HUES48 (cell line): Measurements from ENCODE around the gene ARFGEF3.
"Not testable (repeated sequence)": the region's sequence is repeated elsewhere in the genome, so short reads cannot be mapped to it uniquely, and the experiment has no call there.

Source experiments
- H3K27ac ChIP-seq: one replicate; pipeline ENCODE4 v1.7.0; 2013; ENCODE audit warnings: low read depth, low read length, inconsistent platforms
- H3K27me3 ChIP-seq: 2 replicates; pipeline ENCODE4 v1.6.1; 2013; ENCODE audit warnings: mild to moderate bottlenecking, low read length; ENCODE audit not compliant: control insufficient read depth, insufficient read depth
- H3K36me3 ChIP-seq: 2 replicates; pipeline ENCODE4 v1.6.1; 2013; ENCODE audit warnings: low read length; ENCODE audit not compliant: control insufficient read depth, insufficient read depth
- H3K4me1 ChIP-seq: 2 replicates; pipeline ENCODE4 v1.6.1; 2013; ENCODE audit warnings: mild to moderate bottlenecking, low read length; ENCODE audit not compliant: control insufficient read depth, insufficient read depth
- H3K4me3 ChIP-seq: 2 replicates; pipeline ENCODE4 v1.5.1; 2013; ENCODE audit warnings: mild to moderate bottlenecking, low read depth, low read length
- H3K9ac ChIP-seq: 2 replicates; pipeline ENCODE4 v1.6.1; 2013; ENCODE audit warnings: mild to moderate bottlenecking, low read depth, low read length, moderate library complexity
- H3K9me3 ChIP-seq: 2 replicates; pipeline ENCODE4 v1.6.1; 2013; ENCODE audit warnings: low read length; ENCODE audit not compliant: control insufficient read depth, insufficient read depth

The ARFGEF3 gene

DNA sequence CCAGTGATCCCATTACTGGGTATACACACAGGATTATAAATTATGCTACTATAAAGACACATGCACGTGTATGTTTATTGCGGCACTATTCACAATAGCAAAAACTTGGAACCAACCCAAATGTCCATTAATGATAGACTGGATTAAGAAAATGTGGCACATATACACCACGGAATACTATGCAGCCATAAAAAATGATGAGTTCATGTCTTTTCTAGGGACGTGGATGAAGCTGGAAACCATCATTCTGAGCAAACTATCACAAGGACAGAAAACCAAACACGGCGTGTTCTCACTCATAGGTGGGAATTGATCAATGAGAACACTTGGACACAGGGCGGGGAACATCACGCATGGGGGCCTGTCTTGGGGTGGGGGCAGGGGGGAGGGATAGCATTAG, 206.9 kb downstream of the ARFGEF3 start:
- not testable (repeated sequence) for H3K27ac ChIP-seq, H3K27me3 ChIP-seq, H3K36me3 ChIP-seq, H3K4me3 ChIP-seq, H3K9me3 ChIP-seq, H3K9ac ChIP-seq
- H3K4me1 ChIP-seq: peaks cover 17% of the 10 kb centered on the region

DNA sequence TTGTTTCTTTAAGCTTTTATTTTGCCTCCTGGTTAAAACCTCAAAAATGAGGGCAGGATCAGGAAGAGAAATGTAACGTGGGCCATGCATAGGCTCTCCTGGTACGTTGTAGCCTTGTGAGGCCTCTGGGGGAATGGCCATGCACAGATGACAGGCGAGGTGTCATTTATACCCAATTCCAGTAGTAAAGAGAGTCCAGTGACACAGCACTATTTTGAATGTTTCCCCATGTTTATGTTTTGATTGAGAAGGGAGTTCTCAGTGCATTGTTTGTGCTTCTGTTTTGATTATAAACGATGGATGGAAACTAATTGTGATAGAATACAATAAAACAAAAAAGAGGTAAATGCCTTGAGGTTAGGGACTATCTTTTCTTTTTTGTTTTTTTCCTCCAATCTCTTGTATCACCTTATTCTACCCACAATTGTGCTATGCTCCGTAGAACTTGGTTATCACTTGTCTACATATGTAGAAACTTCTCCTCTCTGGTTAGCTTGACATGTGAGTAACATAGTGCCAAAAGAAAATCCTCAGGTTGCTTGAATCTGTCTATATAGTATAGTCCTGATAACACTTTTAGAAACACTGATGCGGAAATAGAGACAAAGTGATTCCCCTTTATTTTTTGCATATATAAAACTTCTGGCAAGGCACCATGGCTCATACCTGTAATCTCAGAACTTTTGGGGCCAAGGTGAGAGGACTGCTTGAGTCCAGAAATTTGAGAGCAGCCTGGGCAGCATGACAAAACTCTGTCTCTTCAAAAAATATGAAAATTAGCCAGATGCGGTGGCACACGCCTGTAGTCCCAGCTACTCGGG, 209.1 kb downstream of the ARFGEF3 start:
- Histone ChIP-seq H3K9ac (no peak overlapping the region), H3K4me1 (peaks cover 17% of the 10 kb centered on the region), H3K4me3 (no peak overlapping the region), H3K36me3 (no peaks in the 10 kb centered on the region), H3K27ac (no peak overlapping the region), H3K27me3 (no peaks in the 10 kb centered on the region), H3K9me3 (no peaks in the 10 kb centered on the region)

DNA sequence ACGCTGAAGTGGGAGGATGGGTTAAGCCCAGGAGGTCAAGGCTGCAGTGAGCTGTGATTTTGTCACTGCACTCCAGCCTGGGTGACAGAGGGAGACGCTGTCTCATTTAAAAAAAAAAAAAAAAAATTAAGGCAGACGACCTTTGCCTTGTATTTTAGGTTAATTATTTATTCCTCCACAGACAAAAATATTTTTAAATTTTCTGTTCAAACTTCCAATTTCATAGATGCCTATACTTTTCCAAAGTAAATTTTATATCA, 209.6 kb downstream of the ARFGEF3 start:
- Histone ChIP-seq H3K27ac (no peak overlapping the region), H3K9me3 (no peaks in the 10 kb centered on the region), H3K36me3 (no peaks in the 10 kb centered on the region), H3K4me1 (peaks cover 17% of the 10 kb centered on the region), H3K27me3 (no peaks in the 10 kb centered on the region), H3K9ac (no peak overlapping the region), H3K4me3 (no peak overlapping the region)

DNA sequence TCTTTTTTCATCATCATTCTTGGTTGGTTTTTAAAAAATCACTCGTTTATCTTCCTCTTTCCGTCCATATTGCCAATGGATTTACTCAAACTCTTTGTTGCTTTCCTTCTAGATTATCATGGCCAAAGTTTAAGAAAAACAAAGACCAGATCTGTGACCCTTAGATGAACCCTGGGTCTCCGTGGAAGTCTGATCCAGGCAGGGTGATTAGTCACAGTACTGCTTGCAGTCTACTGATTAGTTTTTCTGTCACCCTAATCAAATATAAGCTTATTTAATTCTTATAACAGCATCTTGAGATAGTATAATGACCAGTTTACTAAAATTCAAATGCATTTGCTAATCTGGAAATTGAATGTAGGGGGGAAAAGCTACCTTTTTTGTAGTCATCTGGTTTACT, 210.0 kb downstream of the ARFGEF3 start:
- no peak overlapping the region for H3K9ac ChIP-seq
- no peaks in the 10 kb centered on the region for H3K36me3 ChIP-seq
- H3K27ac ChIP-seq: no peak overlapping the region
- H3K27me3 ChIP-seq: no peaks in the 10 kb centered on the region
- H3K9me3 ChIP-seq: no peaks in the 10 kb centered on the region
- peaks cover 17% of the 10 kb centered on the region for H3K4me1 ChIP-seq
- no peak overlapping the region for H3K4me3 ChIP-seq

DNA sequence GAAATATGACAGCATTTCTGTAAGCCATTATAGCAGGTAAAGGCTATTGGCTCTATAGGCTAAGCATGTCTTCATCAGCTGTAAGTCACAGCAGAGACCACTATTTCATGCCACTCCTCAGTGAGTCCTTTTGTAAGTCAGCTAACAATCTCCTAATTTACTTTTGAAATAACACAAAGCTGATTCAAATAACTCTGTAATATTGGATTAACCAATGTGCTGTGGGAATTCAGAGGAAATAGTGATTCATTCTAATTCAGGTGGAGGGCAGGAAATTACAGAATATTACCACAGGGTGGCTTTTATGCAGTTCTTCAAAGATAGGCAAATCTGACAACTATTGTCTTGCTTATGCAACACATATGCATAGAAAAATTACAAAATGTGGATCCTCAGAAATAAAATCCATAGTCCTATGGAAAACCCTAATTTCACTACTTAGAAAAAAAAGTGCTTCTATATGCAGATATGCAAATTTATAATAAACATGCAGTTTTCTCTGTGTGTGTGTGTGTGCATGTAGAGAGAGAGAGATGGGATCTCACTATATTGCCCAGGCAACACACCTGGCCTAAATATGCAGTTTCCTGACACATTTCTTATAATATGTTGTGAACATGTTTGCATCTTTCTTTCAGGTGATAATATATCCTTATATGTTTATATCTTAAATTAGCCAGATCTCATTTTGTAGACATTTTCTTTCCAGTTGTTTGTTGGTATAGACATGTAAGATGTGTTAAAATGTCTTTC, 211.1 kb downstream of the ARFGEF3 start:
- H3K27ac ChIP-seq: no peak overlapping the region
- H3K27me3 ChIP-seq: no peaks in the 10 kb centered on the region
- no peak overlapping the region for H3K4me3 ChIP-seq
- no peak overlapping the region for H3K9ac ChIP-seq
- H3K36me3 ChIP-seq: no peaks in the 10 kb centered on the region
- H3K9me3 ChIP-seq: no peaks in the 10 kb centered on the region
- peaks cover 21% of the 10 kb centered on the region for H3K4me1 ChIP-seq

DNA sequence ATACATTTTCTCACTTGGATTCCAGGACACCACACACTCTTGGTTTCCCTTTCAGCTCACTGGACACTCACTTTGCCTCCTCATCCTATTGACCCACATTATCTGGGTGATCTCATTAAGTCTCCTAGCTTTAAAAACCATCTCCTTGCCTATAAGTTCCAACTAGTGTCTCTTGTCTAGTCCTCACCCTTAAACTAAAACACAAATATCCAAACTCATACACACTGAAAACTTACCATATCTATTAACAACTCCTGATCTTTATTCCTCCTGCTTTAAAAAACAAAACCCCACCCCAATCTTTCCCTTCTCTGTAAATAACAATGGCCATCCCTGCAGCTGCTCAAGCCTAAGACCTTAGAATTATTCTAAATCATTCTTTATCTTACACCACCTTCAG, 212.5 kb downstream of the ARFGEF3 start:
- no peak overlapping the region for H3K4me3 ChIP-seq
- H3K27ac ChIP-seq: no peak overlapping the region
- no peaks in the 10 kb centered on the region for H3K9me3 ChIP-seq
- H3K27me3 ChIP-seq: no peaks in the 10 kb centered on the region
- no peaks in the 10 kb centered on the region for H3K36me3 ChIP-seq
- no peak overlapping the region for H3K9ac ChIP-seq
- H3K4me1 ChIP-seq: peaks cover 34% of the 10 kb centered on the region

DNA sequence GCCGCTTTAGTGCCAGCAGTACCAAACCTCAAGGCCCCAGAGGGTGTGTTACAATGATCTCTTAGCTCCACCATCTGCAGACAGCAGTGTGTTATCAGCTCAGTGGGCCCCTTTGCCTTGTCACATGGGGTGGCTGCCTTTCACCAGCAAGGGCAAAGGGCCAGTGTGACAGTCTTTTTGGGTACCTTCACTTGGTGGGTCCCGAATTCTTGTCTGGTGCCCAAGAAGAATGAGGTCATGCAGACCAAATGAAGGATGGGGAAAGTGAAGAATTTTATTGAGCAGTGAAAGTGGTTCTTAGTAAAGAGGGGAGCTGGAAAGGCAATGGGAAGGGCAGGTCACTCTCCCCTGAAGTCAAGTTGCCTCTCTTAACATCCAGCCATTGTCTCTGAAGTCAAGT, 213.1 kb downstream of the ARFGEF3 start:
- Histone ChIP-seq H3K9ac (no peak overlapping the region), H3K27me3 (no peaks in the 10 kb centered on the region), H3K4me1 (peaks cover 33% of the 10 kb centered on the region), H3K4me3 (no peak overlapping the region), H3K9me3 (no peaks in the 10 kb centered on the region), H3K36me3 (no peaks in the 10 kb centered on the region), H3K27ac (no peak overlapping the region)

DNA sequence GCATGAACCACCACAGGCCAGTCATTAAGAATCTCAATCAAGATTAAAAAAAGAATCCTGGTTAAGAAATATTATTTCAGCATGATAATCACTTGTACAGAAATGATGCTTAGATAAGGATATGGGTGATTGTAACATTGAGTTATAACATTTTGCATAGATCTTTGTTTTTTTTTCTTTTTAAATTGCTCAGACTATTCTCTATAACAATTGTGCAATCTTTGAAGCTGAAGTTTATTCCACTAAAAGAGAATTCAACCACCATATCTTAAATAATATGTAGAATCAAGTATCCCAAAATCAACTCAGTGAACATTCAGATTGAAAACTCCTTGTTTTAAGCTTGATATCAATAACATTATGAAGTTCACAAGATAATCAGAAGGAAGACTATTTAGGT, 215.3 kb downstream of the ARFGEF3 start:
- H3K27ac ChIP-seq: no peak overlapping the region
- no peak overlapping the region for H3K9ac ChIP-seq
- peaks cover 19% of the 10 kb centered on the region for H3K4me1 ChIP-seq
- no peaks in the 10 kb centered on the region for H3K27me3 ChIP-seq
- no peaks in the 10 kb centered on the region for H3K9me3 ChIP-seq
- H3K4me3 ChIP-seq: no peak overlapping the region
- no peaks in the 10 kb centered on the region for H3K36me3 ChIP-seq

DNA sequence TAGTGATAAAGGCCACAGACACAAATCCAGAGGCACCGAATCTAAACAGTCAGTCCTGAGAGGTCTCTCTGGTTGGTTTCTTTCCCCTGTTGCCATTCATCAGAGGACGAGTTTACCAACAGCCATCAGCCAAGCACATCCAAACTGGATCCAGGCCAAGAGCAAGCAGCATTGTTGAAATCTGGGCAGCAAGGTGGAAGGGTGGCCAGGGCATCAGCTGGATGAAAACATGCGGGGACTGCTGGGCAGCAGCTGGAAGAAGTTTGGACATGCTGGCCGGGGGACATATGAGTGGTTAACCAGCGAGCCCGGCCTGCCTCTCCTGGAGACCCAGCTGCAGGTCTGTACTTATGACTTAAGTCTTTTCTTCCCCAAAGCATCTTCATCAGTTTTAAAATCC, 216.1 kb downstream of the ARFGEF3 start, which contains the start of gene SMIM28:
Gene SMIM28 (plus strand): TSS at position 62 of the 400 bp plus-strand sequence. CDS start 168 bp downstream, at position 230.
- H3K36me3 ChIP-seq: no peaks in the 10 kb centered on the region
- no peaks in the 10 kb centered on the region for H3K9me3 ChIP-seq
- no peak within 1 kb of the TSS for H3K4me3 ChIP-seq
- H3K9ac ChIP-seq: no peak within 1 kb of the TSS
- H3K4me1 ChIP-seq: peaks cover 19% of the 10 kb centered on the region
- H3K27me3 ChIP-seq: no peaks in the 10 kb centered on the region
- H3K27ac ChIP-seq: peak within 1 kb of the TSS; percentile 44

DNA sequence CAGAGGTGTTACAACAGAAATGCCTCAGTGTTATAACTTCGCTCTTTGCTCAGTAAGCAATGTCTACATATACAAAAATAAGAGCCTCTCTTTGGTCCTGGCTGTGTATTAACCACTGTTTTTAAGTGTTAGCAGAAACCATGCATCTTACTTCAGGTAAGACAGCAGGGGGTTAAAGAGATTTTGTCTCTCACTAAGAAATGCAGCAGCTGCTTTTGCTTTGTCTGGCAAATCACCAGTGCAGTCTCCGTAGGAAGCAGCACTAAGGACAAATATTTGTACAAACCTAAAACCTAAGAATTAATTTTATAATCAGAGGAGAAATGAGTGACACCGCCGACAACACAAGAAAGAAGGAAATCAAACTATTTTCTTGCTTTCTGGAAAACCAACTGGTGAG, 216.7 kb downstream of the ARFGEF3 start:
- Histone ChIP-seq H3K4me3 (no peak overlapping the region), H3K27ac (peak overlapping the region; percentile 44), H3K9me3 (no peaks in the 10 kb centered on the region), H3K4me1 (peaks cover 19% of the 10 kb centered on the region), H3K27me3 (no peaks in the 10 kb centered on the region), H3K36me3 (no peaks in the 10 kb centered on the region), H3K9ac (no peak overlapping the region)

DNA sequence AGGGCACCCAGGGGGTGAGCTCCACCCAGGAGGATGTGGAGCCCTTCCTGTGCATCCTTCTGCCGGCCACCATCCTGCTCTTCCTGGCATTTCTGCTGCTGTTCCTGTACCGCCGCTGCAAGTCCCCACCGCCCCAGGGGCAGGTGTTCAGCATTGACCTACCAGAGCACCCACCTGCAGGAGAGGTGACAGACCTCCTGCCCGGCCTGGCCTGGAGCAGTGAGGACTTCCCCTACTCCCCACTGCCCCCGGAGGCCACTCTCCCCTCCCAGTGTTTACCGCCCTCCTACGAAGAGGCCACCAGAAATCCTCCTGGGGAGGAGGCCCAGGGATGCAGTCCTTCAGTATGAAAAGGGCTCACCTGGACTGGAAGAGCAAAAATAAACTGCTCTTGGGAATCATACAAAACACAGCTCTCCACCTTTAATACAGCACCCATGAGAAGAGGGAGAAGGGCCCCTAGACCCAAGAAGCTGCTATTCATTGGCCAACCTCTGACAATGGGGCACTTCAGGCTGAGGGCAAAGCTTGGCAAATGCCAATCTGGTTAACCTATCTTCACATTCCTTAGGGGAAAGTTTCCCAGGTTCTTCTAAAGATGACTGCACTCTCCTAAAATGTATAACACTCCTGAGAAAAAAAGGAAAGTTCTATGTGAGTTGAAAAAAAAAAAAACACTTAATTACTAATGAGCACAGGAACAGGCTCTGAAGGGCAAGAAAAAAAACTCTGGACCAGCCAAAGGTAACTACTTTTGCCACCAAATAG, 220.9 kb downstream of the ARFGEF3 start:
- Histone ChIP-seq H3K4me3 (no peak overlapping the region), H3K36me3 (no peaks in the 10 kb centered on the region), H3K9me3 (no peaks in the 10 kb centered on the region), H3K27ac (no peak overlapping the region), H3K4me1 (peaks cover 17% of the 10 kb centered on the region), H3K27me3 (no peaks in the 10 kb centered on the region), H3K9ac (no peak overlapping the region)
